Fibroblast of skin of back (primary cell): ENCODE data around the gene ARHGEF16.

ENCODE experiments used
- DNase-seq: peaks from one replicate; pipeline ENCODE4 v3.0.0-alpha.2; 2013

The ARHGEF16 gene

GRCh38 chr1:3469104-3469848, 14.8 kb downstream of the ARHGEF16 start:
- DNase-seq: no peak

- DNase-seq: no peak
Observed at GRCh38 chr1:3469849-3470649, 15.6 kb downstream of the ARHGEF16 start.

GRCh38 chr1:3470650-3471355, 16.3 kb downstream of the ARHGEF16 start:
- DNase-seq: no peak

GRCh38 chr1:3471356-3472087, 17.1 kb downstream of the ARHGEF16 start:
- DNase-seq: peak; percentile 80

GRCh38 chr1:3472088-3472850, 17.8 kb downstream of the ARHGEF16 start:
- DNase-seq: no peak

- DNase-seq: no peak
Observed at GRCh38 chr1:3472906-3473305, 18.4 kb downstream of the ARHGEF16 start.

- peak; percentile 88 for DNase-seq
Observed at GRCh38 chr1:3473381-3473844, 18.9 kb downstream of the ARHGEF16 start.

GRCh38 chr1:3474016-3474415, 19.6 kb downstream of the ARHGEF16 start:
- DNase-seq: no peak

GRCh38 chr1:3474421-3474820, 20.0 kb downstream of the ARHGEF16 start:
- DNase-seq: no peak

- no peak for DNase-seq
Observed at GRCh38 chr1:3475839-3476573, 21.5 kb downstream of the ARHGEF16 start.

- no peak for DNase-seq
Observed at GRCh38 chr1:3476666-3477065, 22.2 kb downstream of the ARHGEF16 start.

- peak; percentile 17 for DNase-seq
Observed at GRCh38 chr1:3477241-3477995, 23.0 kb downstream of the ARHGEF16 start.

GRCh38 chr1:3478187-3478586, 23.7 kb downstream of the ARHGEF16 start:
- DNase-seq: no peak

GRCh38 chr1:3479511-3480368, 25.3 kb downstream of the ARHGEF16 start:
- no peak for DNase-seq

GRCh38 chr1:3480369-3480719, 25.9 kb downstream of the ARHGEF16 start:
- no peak for DNase-seq

- DNase-seq: no peak
Observed at GRCh38 chr1:3481046-3481445, 26.6 kb downstream of the ARHGEF16 start.

GRCh38 chr1:3481836-3482375, 27.4 kb downstream of the ARHGEF16 start:
- no peak for DNase-seq

- DNase-seq: no peak
Observed at GRCh38 chr1:3482378-3482849, 27.9 kb downstream of the ARHGEF16 start.

- DNase-seq: no peak
Observed at GRCh38 chr1:3483380-3483779, 28.9 kb downstream of the ARHGEF16 start.
